GM23338 (cell line): ENCODE data around the gene KIRREL3.

Experiments
- CTCF ChIP-seq, 2 experiments: fragments of 200-600 bp in 1 of 2; sonication (generic) in 1 of 2; conservative IDR thresholded peaks; 2 replicates each; pipeline versions ENCODE4 v1.5.1 to v1.6.1; 2016 to 2017; ENCODE audit warnings: antibody characterized with exemption in 2 of 2, low read depth in 2 of 2, mild to moderate bottlenecking in 2 of 2, moderate library complexity in 1 of 2
- EZH2 ChIP-seq: fragments of 200-600 bp; sonication (generic); IDR thresholded peaks from one replicate; pipeline ENCODE4 v1.8.0; 2017; ENCODE audit warnings: antibody characterized with exemption, mild to moderate bottlenecking, low read depth; ENCODE audit not compliant: unreplicated experiment
- EZH2phosphoT487 ChIP-seq: fragments of 200-600 bp; sonication (generic); IDR thresholded peaks from one replicate; pipeline ENCODE4 v1.8.1; 2018; ENCODE audit warnings: antibody characterized with exemption; ENCODE audit not compliant: unreplicated experiment
- NANOG ChIP-seq: IDR thresholded peaks from 2 replicates; pipeline ENCODE4 v1.6.1; 2016; ENCODE audit warnings: antibody characterized with exemption, borderline replicate concordance
- POLR2AphosphoS5 ChIP-seq: IDR thresholded peaks from 2 replicates; pipeline ENCODE4 v1.6.1; 2016; ENCODE audit warnings: antibody characterized with exemption, low read depth
- REST ChIP-seq: IDR thresholded peaks from one replicate; pipeline ENCODE4 v1.6.1; 2018; ENCODE audit warnings: antibody characterized with exemption; ENCODE audit not compliant: unreplicated experiment
- ZNF331 ChIP-seq: fragments of 250-450 bp; sonication (Bioruptor Pico); IDR thresholded peaks from 2 replicates; pipeline ENCODE4 v1.5.0; 2020; ENCODE audit warnings: low read depth, mild to moderate bottlenecking, moderate library complexity

- TF ChIP-seq POLR2AphosphoS5 (no peak), CTCF (conservative IDR thresholded peaks at IDR 0.05; ENCODE audit: low read depth in 2 of 2) (no peak), NANOG (no peak), REST (no peak), EZH2 (no peak), ZNF331 (CRISPR knock-in tag) (no peak), EZH2phosphoT487 (no peak)
Observed at GRCh38 chr11:126893796-126894195, 106.8 kb downstream of the KIRREL3 start.
